Urinary bladder (tissue), 4 donors: ENCODE measurements around the gene RNF6. TPM values are rescaled to one million over a fixed set of nuclear protein-coding genes. Genes with fewer than 3 reads are reported as not detected.

Source experiments
- DNase-seq: peaks from one replicate; pipeline ENCODE4 v3.0.0-alpha.2; 2015; ENCODE audit errors: extremely low spot score
- H3K27ac ChIP-seq: one replicate; pipeline ENCODE4 v1.5.1; 2013; ENCODE audit warnings: low read depth, mild to moderate bottlenecking, moderate library complexity
- H3K36me3 ChIP-seq: one replicate; pipeline ENCODE4 v1.6.1; 2013; ENCODE audit warnings: mild to moderate bottlenecking, moderate library complexity; ENCODE audit not compliant: insufficient read depth
- H3K4me1 ChIP-seq: one replicate; pipeline ENCODE4 v1.6.1; 2013; ENCODE audit warnings: mild to moderate bottlenecking, moderate library complexity; ENCODE audit not compliant: insufficient read depth
- H3K4me3 ChIP-seq: one replicate; pipeline ENCODE4 v1.5.1; 2013; ENCODE audit warnings: low read depth, low read length
- WGBS: extraction: QIAGEN DNeasy Blood & Tissue Kit; methylation state at CpG from one replicate; pipeline ENCODE4 v1.1.7; 2013; 5-methylcytosine and 5-hydroxymethylcytosine counted together
- polyA plus RNA-seq: library from polyadenylated mRNA; stranded (reverse); fragments of 200-250 nt; gene quantifications from one replicate; pipeline ENCODE4 v1.2.3, GENCODE V29; 2013
- total RNA-seq: library from RNA; depleted of rRNA; stranded (reverse); fragments of >200 nt; gene quantifications from one replicate; pipeline ENCODE4 v1.2.3, GENCODE V29; 2014
- donor health status: healthy with polysubstance abuse.
- donor health status: healthy.

Gene RNF6
- total and polyA plus RNA-seq, 2 donors: 19.5 to 32.4 TPM

DNA sequence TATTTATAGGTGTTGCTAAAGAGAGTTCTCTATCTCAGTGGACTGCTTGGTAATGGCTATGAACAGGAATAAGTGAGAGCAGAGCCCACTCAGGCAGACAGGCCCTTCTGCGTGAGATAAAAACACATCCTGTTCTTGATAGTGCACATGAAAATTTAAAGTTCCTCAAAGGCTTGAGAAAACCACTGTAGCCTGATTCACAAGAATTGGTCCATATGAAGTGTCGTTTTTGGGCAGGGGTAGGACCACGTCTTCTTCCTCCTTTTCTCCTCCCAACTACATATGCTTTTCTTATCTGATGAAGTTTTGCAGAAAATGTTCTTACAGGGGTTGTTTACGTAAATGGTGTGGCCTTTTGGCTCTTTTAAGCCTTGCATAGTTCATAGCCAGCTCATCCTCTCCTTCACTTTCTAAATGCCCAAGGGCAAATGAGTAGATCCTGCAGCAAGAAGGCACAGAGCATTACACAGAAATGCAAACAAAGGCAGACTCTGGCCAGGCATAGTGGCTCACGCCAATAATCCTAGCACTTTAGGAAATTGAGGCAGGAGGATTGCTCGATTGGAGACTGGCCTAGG, 53.8 kb downstream of the RNF6 start:
- no peak overlapping the region for H3K27ac ChIP-seq
- WGBS: 45% methylated on average over 6 of the region's 6 CpGs
- no peaks in the 10 kb centered on the region for H3K4me1 ChIP-seq
- H3K36me3 ChIP-seq: no peaks in the 10 kb centered on the region
- no peak for DNase-seq
- H3K4me3 ChIP-seq: no peak overlapping the region

DNA sequence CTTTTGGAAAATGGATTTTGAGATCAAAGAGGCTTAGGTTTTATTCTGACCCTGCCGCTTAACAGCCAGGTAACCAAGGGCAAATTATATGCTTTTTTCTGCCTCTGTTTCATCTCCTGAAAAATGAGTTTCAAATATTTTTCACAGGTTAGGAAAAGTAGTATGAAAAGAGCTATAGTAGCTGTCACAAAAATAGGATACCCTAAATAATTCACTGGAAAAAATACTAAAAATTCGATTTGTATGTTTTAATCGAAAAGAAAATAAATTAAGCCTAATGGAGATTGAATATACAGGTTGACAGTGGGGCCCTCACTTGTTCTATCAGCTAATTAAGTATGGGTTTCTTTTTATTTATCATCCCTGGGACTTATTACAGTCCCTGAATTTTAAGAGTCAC, 58.3 kb downstream of the RNF6 start:
- WGBS: 86% methylated on average over 3 of the region's 3 CpGs
- H3K27ac ChIP-seq: no peak overlapping the region
- H3K36me3 ChIP-seq: no peaks in the 10 kb centered on the region
- DNase-seq: no peak
- H3K4me3 ChIP-seq: no peak overlapping the region
- no peaks in the 10 kb centered on the region for H3K4me1 ChIP-seq

Other genes with a start within 250 kb of the RNF6 start
- 8.8 TPM for gene SHISA2, start 170.3 kb downstream of the RNF6 start, total RNA-seq
- 0.28 TPM for gene SHISA2, start 170.3 kb downstream of the RNF6 start, polyA plus RNA-seq
- gene CDK8, start 31.8 kb upstream of the RNF6 start, total RNA-seq: 34.0 TPM
- 15.5 TPM for gene CDK8, start 31.8 kb upstream of the RNF6 start, polyA plus RNA-seq